ENCODE measurements around the gene BRI3BP. TPM values are rescaled to one million over a fixed set of nuclear protein-coding genes. Genes with fewer than 3 reads are reported as not detected.

Gene BRI3BP
- polyA plus RNA-seq, 1 donor from 2014 or later: 5.9 TPM

DNA sequence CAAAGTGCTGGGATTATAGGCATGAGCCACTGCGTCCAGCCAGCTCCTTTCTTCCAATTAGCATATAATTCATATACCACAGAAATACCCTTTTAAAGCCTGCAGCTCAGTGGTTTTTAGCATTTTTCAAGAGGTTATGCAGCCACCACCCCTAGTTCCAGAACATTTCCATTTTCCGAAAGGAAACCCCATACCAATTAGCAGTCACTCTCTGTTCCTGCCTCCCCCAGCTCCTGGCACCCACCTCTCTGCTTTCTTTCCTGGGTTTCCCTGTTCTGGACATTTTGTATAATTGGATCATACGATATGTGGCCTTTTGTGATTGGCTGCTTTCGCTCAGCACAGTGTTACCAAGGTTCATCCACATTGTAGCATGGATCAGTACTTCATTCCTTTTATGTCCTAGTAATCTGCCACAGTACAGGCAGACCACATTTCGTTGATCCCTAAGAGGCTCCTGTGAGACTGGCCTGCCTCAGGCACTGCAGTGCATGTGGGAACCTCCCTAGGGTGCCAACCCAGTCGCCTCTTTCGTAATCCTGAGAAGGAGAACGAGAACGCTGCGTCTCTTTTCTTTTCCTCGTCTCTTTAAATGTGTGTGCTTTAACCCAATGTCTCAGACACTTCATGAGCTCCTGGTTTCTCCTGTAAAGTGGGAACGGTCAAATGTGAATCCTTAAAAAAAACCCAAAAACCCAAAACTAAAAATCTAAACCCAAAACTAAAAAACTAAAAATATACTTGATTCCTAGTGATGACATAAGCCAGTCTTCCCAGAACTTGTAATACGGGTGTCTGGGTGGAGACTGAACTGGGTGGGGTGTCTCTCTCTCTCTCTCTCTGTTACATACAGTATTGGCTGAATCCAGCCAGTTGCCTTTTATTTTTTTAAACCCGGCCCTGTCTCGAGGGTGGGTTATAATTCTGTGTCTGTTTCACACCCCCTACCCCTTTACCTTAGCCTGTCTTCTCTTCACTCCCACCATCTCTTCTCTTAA is 86.5 kb downstream of the BRI3BP start:
- no peak overlapping the region for H3K4me3 Mint-ChIP-seq
- H3K9me3 Mint-ChIP-seq: no peaks in the 10 kb centered on the region
- no peaks in the 10 kb centered on the region for H3K27me3 Mint-ChIP-seq
- peaks cover 8% of the 10 kb centered on the region for H3K36me3 Mint-ChIP-seq
- no peaks in the 10 kb centered on the region for H3K4me1 Mint-ChIP-seq
- H3K27ac Mint-ChIP-seq: no peak overlapping the region

Other genes starting within 250 kb of the BRI3BP start
- 23.9 TPM for gene SCARB1, start 129.8 kb upstream of the BRI3BP start, polyA plus RNA-seq
- gene UBC, start 79.0 kb upstream of the BRI3BP start, polyA plus RNA-seq: 1,893 TPM
- gene DHX37, start 4.5 kb upstream of the BRI3BP start, polyA plus RNA-seq: 5.7 TPM
- 4.2 TPM for gene AACS, start 71.8 kb downstream of the BRI3BP start, polyA plus RNA-seq
- not detected for gene TMEM132B, start 192.7 kb downstream of the BRI3BP start, polyA plus RNA-seq

Data from IgD-negative memory B cell (primary cell).